Astrocyte (in vitro differentiated cells and primary cell): ENCODE measurements around the gene ERVH48-1. TPM values are rescaled to one million over a fixed set of nuclear protein-coding genes. Genes with fewer than 3 reads are reported as not detected.

ENCODE experiments used
- DNase-seq: peaks from one replicate; pipeline ENCODE4 v3.0.0-alpha.2; 2010; ENCODE audit warnings: low read depth
- FAIRE-seq: peaks from 2 replicates; lab custom pipeline; 2011; peaks lifted over from hg19 to GRCh38; lab: Jason Lieb, UNC
- H2AFZ ChIP-seq: 2 replicates; pipeline ENCODE4 v1.6.0; 2012; ENCODE audit warnings: low read depth, low read length, inconsistent platforms
- H3K27ac ChIP-seq: 2 replicates; pipeline ENCODE4 v1.5.1; 2011; ENCODE audit warnings: low read depth, low read length, inconsistent platforms
- H3K27me3 ChIP-seq: 2 replicates; pipeline ENCODE4 v1.6.0; 2011; ENCODE audit warnings: low read length, inconsistent platforms; ENCODE audit not compliant: insufficient read depth
- H3K36me3 ChIP-seq: 2 replicates; pipeline ENCODE4 v1.5.1; 2011; ENCODE audit warnings: low read length, inconsistent platforms; ENCODE audit not compliant: insufficient read depth
- H3K4me1 ChIP-seq: 2 replicates; pipeline ENCODE4 v1.5.1; 2011; ENCODE audit warnings: low read length, inconsistent platforms; ENCODE audit not compliant: insufficient read depth
- H3K4me2 ChIP-seq: 2 replicates; pipeline ENCODE4 v1.6.0; 2012; ENCODE audit warnings: low read length, inconsistent platforms
- H3K4me3 ChIP-seq: 2 replicates; pipeline ENCODE4 v1.5.1; 2011; ENCODE audit warnings: low read depth, mild to moderate bottlenecking, low read length, inconsistent platforms; ENCODE audit not compliant: insufficient read depth
- H3K79me2 ChIP-seq: 2 replicates; pipeline ENCODE4 v1.6.0; 2012; ENCODE audit warnings: mild to moderate bottlenecking, low read length, inconsistent platforms; ENCODE audit not compliant: insufficient read depth
- H3K9ac ChIP-seq: 2 replicates; pipeline ENCODE4 v1.6.0; 2012; ENCODE audit warnings: mild to moderate bottlenecking, low read length, inconsistent platforms
- H3K9me3 ChIP-seq: 2 replicates; pipeline ENCODE4 v1.5.1; 2012; ENCODE audit warnings: low read depth, mild to moderate bottlenecking, low read length, inconsistent platforms; ENCODE audit not compliant: insufficient read depth
- H4K20me1 ChIP-seq: 2 replicates; pipeline ENCODE4 v1.6.0; 2012; ENCODE audit warnings: low read length, inconsistent platforms; ENCODE audit not compliant: insufficient read depth
- H3K27ac Mint-ChIP-seq: one replicate; pipeline ENCODE4 v1.8.0; 2021; ENCODE audit warnings: mild to moderate bottlenecking, mixed read lengths; ENCODE audit not compliant: unreplicated experiment
- H3K27me3 Mint-ChIP-seq: one replicate; pipeline ENCODE4 v1.8.0; 2021; ENCODE audit warnings: low read depth, mixed read lengths; ENCODE audit not compliant: unreplicated experiment
- H3K36me3 Mint-ChIP-seq: one replicate; pipeline ENCODE4 v1.8.0; 2021; ENCODE audit warnings: low read depth, mixed read lengths; ENCODE audit not compliant: unreplicated experiment
- H3K4me1 Mint-ChIP-seq: one replicate; pipeline ENCODE4 v1.8.0; 2021; ENCODE audit warnings: low read depth, mixed read lengths; ENCODE audit not compliant: unreplicated experiment
- H3K4me3 Mint-ChIP-seq: one replicate; pipeline ENCODE4 v1.8.0; 2021; ENCODE audit warnings: mild to moderate bottlenecking, moderate library complexity, mixed read lengths; ENCODE audit not compliant: unreplicated experiment
- H3K9me3 Mint-ChIP-seq: one replicate; pipeline ENCODE4 v1.8.0; 2021; ENCODE audit warnings: mild to moderate bottlenecking, mixed read lengths; ENCODE audit not compliant: unreplicated experiment
- CTCF ChIP-seq: IDR thresholded peaks from 2 replicates; pipeline ENCODE4 v1.5.1; 2011; ENCODE audit warnings: low read depth, mild to moderate bottlenecking, inconsistent platforms, low read length, moderate library complexity; ENCODE audit not compliant: insufficient read depth
- EZH2 ChIP-seq: IDR thresholded peaks from 2 replicates; pipeline ENCODE4 v1.6.1; 2012; ENCODE audit warnings: mild to moderate bottlenecking, low read length, inconsistent platforms; ENCODE audit not compliant: insufficient read depth
- total RNA-seq: library from RNA; stranded (reverse); gene quantifications from 2 replicates; pipeline ENCODE4 v1.2.1, GENCODE V29; 2021

ERVH48-1 gene
- total RNA-seq, 1 donor from 2014 or later, result 1.1 TPM

GRCh38 chr21:42903817-42904216 lies 21.6 kb downstream of the ERVH48-1 start:
- no peak overlapping the region for H3K4me3 Mint-ChIP-seq
- H3K27ac Mint-ChIP-seq, result no peak overlapping the region
- Histone ChIP-seq H2AFZ (no peak overlapping the region), H3K9ac (no peak overlapping the region), H3K79me2 (peaks cover 54% of the 10 kb centered on the region), H3K36me3 (peaks cover 32% of the 10 kb centered on the region), H4K20me1 (peaks cover 49% of the 10 kb centered on the region), H3K27me3 (no peaks in the 10 kb centered on the region), H3K9me3 (no peaks in the 10 kb centered on the region), H3K4me1 (no peaks in the 10 kb centered on the region), H3K4me2 (no peak overlapping the region), H3K4me3 (no peak overlapping the region), H3K27ac (no peak overlapping the region)
- H3K27me3 Mint-ChIP-seq, result no peaks in the 10 kb centered on the region
- FAIRE-seq, result no peak
- DNase-seq, result no peak
- TF ChIP-seq EZH2, result no peak
- TF ChIP-seq CTCF, result no peak
- H3K4me1 Mint-ChIP-seq, result no peaks in the 10 kb centered on the region
- no peaks in the 10 kb centered on the region for H3K9me3 Mint-ChIP-seq
- peaks cover 19% of the 10 kb centered on the region for H3K36me3 Mint-ChIP-seq

- DNase-seq (no peak), FAIRE-seq (no peak)
- no peaks in the 10 kb centered on the region for H3K27me3 ChIP-seq
- no peaks in the 10 kb centered on the region for H3K9me3 ChIP-seq
- no peak overlapping the region for H3K4me3 Mint-ChIP-seq
- H3K9ac ChIP-seq, result no peak overlapping the region
- H2AFZ ChIP-seq, result no peak overlapping the region
- H3K79me2 ChIP-seq, result peaks cover 52% of the 10 kb centered on the region
- H3K36me3 Mint-ChIP-seq, result peaks cover 16% of the 10 kb centered on the region
- H3K27ac Mint-ChIP-seq, result no peak overlapping the region
- no peaks in the 10 kb centered on the region for H3K4me1 Mint-ChIP-seq
- H3K9me3 Mint-ChIP-seq, result no peaks in the 10 kb centered on the region
- TF ChIP-seq EZH2, result no peak
- H3K27me3 Mint-ChIP-seq, result no peaks in the 10 kb centered on the region
- H3K4me2 ChIP-seq, result no peak overlapping the region
- H3K27ac ChIP-seq, result no peak overlapping the region
- H3K36me3 ChIP-seq, result peaks cover 34% of the 10 kb centered on the region
- H3K4me3 ChIP-seq, result no peak overlapping the region
- H4K20me1 ChIP-seq, result peaks cover 47% of the 10 kb centered on the region
- peaks cover 2% of the 10 kb centered on the region for H3K4me1 ChIP-seq
These were observed 25.0 kb downstream of the ERVH48-1 start for GRCh38 chr21:42900446-42900845.

- TF ChIP-seq EZH2 (no peak), CTCF (no peak)
- Mint-ChIP-seq H3K4me3 (peak within 1 kb of the TSS; percentile 92), H3K27me3 (no peaks in the 10 kb centered on the region), H3K36me3 (peaks cover 2% of the 10 kb centered on the region), H3K4me1 (peaks cover 5% of the 10 kb centered on the region), H3K27ac (peak within 1 kb of the TSS; percentile 93), H3K9me3 (no peaks in the 10 kb centered on the region)
- DNase-seq, result peak; percentile 88
- peaks cover 8% of the 10 kb centered on the region for H3K36me3 ChIP-seq
- peaks cover 19% of the 10 kb centered on the region for H4K20me1 ChIP-seq
- H2AFZ ChIP-seq, result peak within 1 kb of the TSS; percentile 86
- H3K79me2 ChIP-seq, result peaks cover 28% of the 10 kb centered on the region
- no peaks in the 10 kb centered on the region for H3K27me3 ChIP-seq
- peak within 1 kb of the TSS; percentile 91 for H3K4me2 ChIP-seq
- H3K4me3 ChIP-seq, result peak within 1 kb of the TSS; percentile 87
- H3K27ac ChIP-seq, result peak within 1 kb of the TSS; percentile 92
- H3K9ac ChIP-seq, result peak within 1 kb of the TSS; percentile 94
- peaks cover 8% of the 10 kb centered on the region for H3K4me1 ChIP-seq
- no peaks in the 10 kb centered on the region for H3K9me3 ChIP-seq
- no peak for FAIRE-seq
These were observed 32.3 kb downstream of the ERVH48-1 start, which contains the start of gene NDUFV3 for GRCh38 chr21:42892931-42893755. NDUFV3 (plus strand) TSS chr21:42893309; CDS start chr21:42893334, 25 bp downstream.
